CD14-positive monocyte (primary cell): ENCODE data around the gene PLCXD3. TPM values are rescaled to one million over a fixed set of nuclear protein-coding genes. Genes with fewer than 3 reads are reported as not detected.

Experiments used
- DNase-seq, 3 donors: peaks; one replicate each; pipeline ENCODE4 v3.0.0-alpha.2; 2011 to 2022
- H2AFZ ChIP-seq: 2 replicates; pipeline ENCODE4 v1.6.0; 2012; ENCODE audit warnings: mild to moderate bottlenecking, low read depth, low read length, inconsistent platforms; ENCODE audit not compliant: insufficient read depth, poor library complexity, severe bottlenecking
- H3K27ac ChIP-seq, 2 donors: 1 replicate in 1 of 2; 2 replicates in 1 of 2; pipeline ENCODE4 v1.5.1; 2012 to 2013; ENCODE audit warnings: low read length in 2 of 2, control low read depth in 1 of 2, inconsistent platforms in 1 of 2, low read depth in 1 of 2, mild to moderate bottlenecking in 1 of 2
- H3K27me3 ChIP-seq, 2 donors: one replicate each; pipeline versions ENCODE4 v1.6.0 to v1.6.1; 2011 to 2013; ENCODE audit warnings: low read length in 2 of 2; ENCODE audit not compliant: control insufficient read depth in 2 of 2, insufficient read depth in 2 of 2
- H3K36me3 ChIP-seq, 2 donors: replicated peaks in 1 of 2; 1 replicate in 1 of 2; 2 replicates in 1 of 2; pipeline versions ENCODE4 v1.5.1 to v1.6.1; 2012 to 2013; ENCODE audit warnings: low read length in 2 of 2, control low read depth in 1 of 2, inconsistent platforms in 1 of 2, mild to moderate bottlenecking in 1 of 2; ENCODE audit not compliant: insufficient read depth in 2 of 2, control insufficient read depth in 1 of 2
- H3K4me1 ChIP-seq, 2 donors: 1 replicate in 1 of 2; 2 replicates in 1 of 2; pipeline versions ENCODE4 v1.5.1 to v1.6.1; 2012 to 2013; ENCODE audit warnings: low read length in 2 of 2, control low read depth in 1 of 2, inconsistent platforms in 1 of 2, mild to moderate bottlenecking in 1 of 2, moderate library complexity in 1 of 2; ENCODE audit not compliant: insufficient read depth in 2 of 2, control insufficient read depth in 1 of 2
- H3K4me2 ChIP-seq: replicated peaks from 2 replicates; pipeline ENCODE3; 2012; ENCODE audit warnings: low read length, moderate library complexity, mild to moderate bottlenecking; ENCODE audit not compliant: poor library complexity, severe bottlenecking; ENCODE audit errors: extremely low read depth
- H3K4me3 ChIP-seq, 3 experiments: fragments of 200-600 bp in 1 of 3; sonication (generic) in 1 of 3; replicated peaks in 1 of 3; 1 replicate in 2 of 3; 2 replicates in 1 of 3; pipeline ENCODE4 v1.5.1; 2011 to 2013; ENCODE audit warnings: low read length in 3 of 3, mild to moderate bottlenecking in 3 of 3, control low read depth in 2 of 3, low read depth in 2 of 3, inconsistent platforms in 1 of 3, moderate library complexity in 1 of 3
- H3K79me2 ChIP-seq: 2 replicates; pipeline ENCODE4 v1.6.0; 2012; ENCODE audit warnings: mild to moderate bottlenecking, control low read depth, inconsistent platforms, low read length, moderate library complexity; ENCODE audit not compliant: insufficient read depth
- H3K9ac ChIP-seq: 2 replicates; pipeline ENCODE4 v1.6.0; 2017; ENCODE audit warnings: low read length, mild to moderate bottlenecking; ENCODE audit not compliant: insufficient read depth, poor library complexity, severe bottlenecking
- H3K9me3 ChIP-seq, 2 donors: replicated peaks in 1 of 2; 1 replicate in 1 of 2; 2 replicates in 1 of 2; pipeline versions ENCODE4 v1.5.1 to v1.6.1; 2012 to 2013; ENCODE audit warnings: low read length in 2 of 2, control low read depth in 1 of 2; ENCODE audit not compliant: control insufficient read depth in 1 of 2, insufficient read depth in 1 of 2
- H4K20me1 ChIP-seq: 2 replicates; pipeline ENCODE4 v1.6.0; 2012; ENCODE audit warnings: mild to moderate bottlenecking, low read length, control low read depth, moderate library complexity; ENCODE audit not compliant: insufficient read depth
- H3K27ac Mint-ChIP-seq, 7 donors: one replicate each; pipeline ENCODE4 v1.8.0; 2020; ENCODE audit warnings: mild to moderate bottlenecking in 7 of 7, mixed read lengths in 7 of 7, moderate library complexity in 6 of 7, inconsistent platforms in 2 of 7
- H3K27me3 Mint-ChIP-seq, 3 donors: one replicate each; pipeline ENCODE4 v1.8.0; 2021 to 2022; ENCODE audit warnings: low read depth in 3 of 3, mild to moderate bottlenecking in 3 of 3, mixed read lengths in 3 of 3, moderate library complexity in 3 of 3, inconsistent platforms in 1 of 3
- H3K36me3 Mint-ChIP-seq, 2 donors: one replicate each; pipeline ENCODE4 v1.8.0; 2020; ENCODE audit warnings: mixed read lengths in 2 of 2, inconsistent platforms in 1 of 2, mild to moderate bottlenecking in 1 of 2
- H3K4me1 Mint-ChIP-seq: one replicate; pipeline ENCODE4 v1.8.0; 2020; ENCODE audit warnings: mild to moderate bottlenecking, mixed read lengths
- H3K4me3 Mint-ChIP-seq, 2 donors: one replicate each; pipeline ENCODE4 v1.8.0; 2020; ENCODE audit warnings: mild to moderate bottlenecking in 2 of 2, mixed read lengths in 2 of 2, moderate library complexity in 1 of 2
- H3K9me3 Mint-ChIP-seq, 7 donors: one replicate each; pipeline ENCODE4 v1.8.0; 2020 to 2022; ENCODE audit warnings: mixed read lengths in 7 of 7, mild to moderate bottlenecking in 6 of 7, moderate library complexity in 6 of 7, inconsistent platforms in 2 of 7
- WGBS: methylation state at CpG from one replicate; pipeline ENCODE4 v1.1.5; 2013; ENCODE audit warnings: missing lambda C conversion rate; ENCODE audit not compliant: insufficient coverage; 5-methylcytosine and 5-hydroxymethylcytosine counted together
- intact Hi-C, 2 donors: fragments of 100-400 bp; cut with micrococcal nuclease; formaldehyde crosslinking; loops; one replicate each; pipeline versions ENCODE4 v1.15.0 to v1.15.1; 2023
- polyA plus RNA-seq, 3 donors: library from polyadenylated mRNA; depleted of rRNA in 1 of 3; unstranded in 2 of 3; stranded (reverse) in 1 of 3; fragments of 300-500 nt in 2 of 3; fragments of >200 nt in 1 of 3; fragmentation: Illumina TruSeq in 2 of 3; gene quantifications; 1 replicate in 2 of 3; 2 replicates in 1 of 3; pipeline ENCODE4 v1.2.3, GENCODE V29; 2012 to 2021
- TF ChIP-seq, protein P1 (sequence below): fragments of 200-600 bp; IDR thresholded peaks from one replicate; pipeline ENCODE4 v1.8.0; 2022; ENCODE audit warnings: antibody characterized with exemption, mild to moderate bottlenecking

The PLCXD3 gene
- polyA plus RNA-seq, 3 donors: not detected

- H3K36me3 Mint-ChIP-seq: no peaks in the 10 kb centered on the region
- TF ChIP-seq, protein P1, sequence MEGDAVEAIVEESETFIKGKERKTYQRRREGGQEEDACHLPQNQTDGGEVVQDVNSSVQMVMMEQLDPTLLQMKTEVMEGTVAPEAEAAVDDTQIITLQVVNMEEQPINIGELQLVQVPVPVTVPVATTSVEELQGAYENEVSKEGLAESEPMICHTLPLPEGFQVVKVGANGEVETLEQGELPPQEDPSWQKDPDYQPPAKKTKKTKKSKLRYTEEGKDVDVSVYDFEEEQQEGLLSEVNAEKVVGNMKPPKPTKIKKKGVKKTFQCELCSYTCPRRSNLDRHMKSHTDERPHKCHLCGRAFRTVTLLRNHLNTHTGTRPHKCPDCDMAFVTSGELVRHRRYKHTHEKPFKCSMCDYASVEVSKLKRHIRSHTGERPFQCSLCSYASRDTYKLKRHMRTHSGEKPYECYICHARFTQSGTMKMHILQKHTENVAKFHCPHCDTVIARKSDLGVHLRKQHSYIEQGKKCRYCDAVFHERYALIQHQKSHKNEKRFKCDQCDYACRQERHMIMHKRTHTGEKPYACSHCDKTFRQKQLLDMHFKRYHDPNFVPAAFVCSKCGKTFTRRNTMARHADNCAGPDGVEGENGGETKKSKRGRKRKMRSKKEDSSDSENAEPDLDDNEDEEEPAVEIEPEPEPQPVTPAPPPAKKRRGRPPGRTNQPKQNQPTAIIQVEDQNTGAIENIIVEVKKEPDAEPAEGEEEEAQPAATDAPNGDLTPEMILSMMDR: no peak
- Histone ChIP-seq H3K4me1 (no peaks in the 10 kb centered on the region), H3K9ac (no peak overlapping the region), H3K4me3 (no peak overlapping the region), H4K20me1 (no peaks in the 10 kb centered on the region), H3K36me3 (no peaks in the 10 kb centered on the region), H2AFZ (no peak overlapping the region), H3K27me3 (no peaks in the 10 kb centered on the region), H3K4me2 (no peak overlapping the region), H3K27ac (no peak overlapping the region), H3K9me3 (peaks cover 0 to 5% of the 10 kb centered on the region in 2 donors), H3K79me2 (no peaks in the 10 kb centered on the region)
- no peaks in the 10 kb centered on the region for H3K4me1 Mint-ChIP-seq
- peaks cover 0 to under 1% (median 0%) of the 10 kb centered on the region in 3 donors for H3K27me3 Mint-ChIP-seq
- intact Hi-C loops: no loop called here
- peaks cover 0 to 6% (median 0%) of the 10 kb centered on the region in 7 donors for H3K9me3 Mint-ChIP-seq
- H3K27ac Mint-ChIP-seq: no peak overlapping the region
- no peak for DNase-seq
- no CpG with 5 or more reads among the region's 1 CpG for WGBS
- no peak overlapping the region for H3K4me3 Mint-ChIP-seq
Observed at GRCh38 chr5:41415242-41415641, 95.2 kb downstream of the PLCXD3 start.

- Mint-ChIP-seq H3K27ac (no peak overlapping the region), H3K4me3 (no peak overlapping the region), H3K27me3 (peaks cover 0 to 2% (median 0%) of the 10 kb centered on the region in 3 donors), H3K36me3 (no peaks in the 10 kb centered on the region), H3K9me3 (peaks cover 0 to 7% (median 0%) of the 10 kb centered on the region in 7 donors), H3K4me1 (no peaks in the 10 kb centered on the region)
- Histone ChIP-seq H3K27ac (no peak overlapping the region), H3K27me3 (no peaks in the 10 kb centered on the region), H3K4me3 (no peak overlapping the region), H3K4me1 (no peaks in the 10 kb centered on the region), H3K4me2 (no peak overlapping the region), H2AFZ (no peak overlapping the region), H3K79me2 (no peaks in the 10 kb centered on the region), H3K9ac (no peak overlapping the region), H3K36me3 (no peaks in the 10 kb centered on the region), H3K9me3 (peaks cover 0 to 5% of the 10 kb centered on the region in 2 donors), H4K20me1 (no peaks in the 10 kb centered on the region)
- TF ChIP-seq, protein P1: no peak
- intact Hi-C loops: no loop called here
- WGBS: no CpG with 5 or more reads among the region's 2 CpGs
- DNase-seq: no peak
Observed at GRCh38 chr5:41414598-41414997, 95.8 kb downstream of the PLCXD3 start.
